SJCRH30 (cell line): ENCODE measurements around the gene EOLA2. TPM values are rescaled to one million over a fixed set of nuclear protein-coding genes. Genes with fewer than 3 reads are reported as not detected.
A peak's percentile ranks its signal among the peaks of the same experiment; 100 is the strongest.
"Not testable (repeated sequence)": the region's sequence is repeated elsewhere in the genome, so short reads cannot be mapped to it uniquely, and the experiment has no call there.

Experiments
- DNase-seq, 2 experiments: peaks; one replicate each; pipeline ENCODE4 v3.0.0-alpha.2; 2015 to 2020
- H3K27ac ChIP-seq: fragments of 250-450 bp; sonication (Bioruptor Pico); 2 replicates; pipeline ENCODE4 v1.5.1; 2020; ENCODE audit warnings: mild to moderate bottlenecking, moderate library complexity
- H3K27me3 ChIP-seq: fragments of 250-450 bp; sonication (Bioruptor Pico); 2 replicates; pipeline ENCODE4 v1.5.1; 2020; ENCODE audit warnings: mild to moderate bottlenecking, moderate library complexity
- H3K36me3 ChIP-seq: fragments of 250-450 bp; sonication (Bioruptor Pico); 2 replicates; pipeline ENCODE4 v1.5.1; 2020; ENCODE audit warnings: mild to moderate bottlenecking, moderate library complexity
- H3K4me1 ChIP-seq: fragments of 250-450 bp; sonication (Bioruptor Pico); 2 replicates; pipeline ENCODE4 v1.5.1; 2020; ENCODE audit warnings: mild to moderate bottlenecking, moderate library complexity
- H3K4me3 ChIP-seq: fragments of 250-450 bp; sonication (Bioruptor Pico); 2 replicates; pipeline ENCODE4 v1.5.1; 2020; ENCODE audit warnings: mild to moderate bottlenecking, moderate library complexity
- H3K9me3 ChIP-seq: fragments of 250-450 bp; sonication (Bioruptor Pico); replicated peaks from 2 replicates; pipeline ENCODE4 v1.5.1; 2020; ENCODE audit warnings: mild to moderate bottlenecking, moderate library complexity
- total RNA-seq: library from RNA; depleted of rRNA; stranded (reverse); fragments of >200 nt; shearing (Covaris generic); gene quantifications from 2 replicates; pipeline ENCODE4 v1.2.3, GENCODE V29; 2014; rRNA removed

EOLA2 gene
- 19.3 and 27.0 TPM in 2 replicates for total RNA-seq

- Histone ChIP-seq H3K27ac (peak within 1 kb of the TSS; percentile 63), H3K4me1 (no peaks in the 10 kb centered on the region), H3K9me3 (no peaks in the 10 kb centered on the region), H3K4me3 (peak within 1 kb of the TSS; percentile 76), H3K27me3 (no peaks in the 10 kb centered on the region), H3K36me3 (no peaks in the 10 kb centered on the region)
- peak; percentile 95 to 96 for DNase-seq
Measured at GRCh38 chrX:149938427-149938880, at the start of gene EOLA2. Gene EOLA2, minus strand, starts transcription at chrX:149938491. Its CDS starts 4,617 bp downstream, at chrX:149933874.

GRCh38 chrX:149987613-149988012, 49.3 kb upstream of the EOLA2 start:
- no peaks in the 10 kb centered on the region for H3K27me3 ChIP-seq
- no peaks in the 10 kb centered on the region for H3K9me3 ChIP-seq
- H3K36me3 ChIP-seq, result no peaks in the 10 kb centered on the region
- no peak overlapping the region for H3K27ac ChIP-seq
- H3K4me3 ChIP-seq, result no peak overlapping the region
- no peak for DNase-seq
- no peaks in the 10 kb centered on the region for H3K4me1 ChIP-seq

- H3K36me3 ChIP-seq, result no peaks in the 10 kb centered on the region
- DNase-seq, result no peak
Measured at GRCh38 chrX:149984411-149984810, 46.1 kb upstream of the EOLA2 start.

GRCh38 chrX:149982310-149982709, 44.0 kb upstream of the EOLA2 start:
- Histone ChIP-seq H3K4me3 (no peak overlapping the region), H3K36me3 (no peaks in the 10 kb centered on the region), H3K27me3 (no peaks in the 10 kb centered on the region), H3K27ac (no peak overlapping the region), H3K4me1 (no peaks in the 10 kb centered on the region), H3K9me3 (no peaks in the 10 kb centered on the region)
- no peak for DNase-seq

More at GRCh38 chrX:149984411-149984810, 46.1 kb upstream of the EOLA2 start:
- Histone ChIP-seq H3K27me3 (no peaks in the 10 kb centered on the region), H3K4me1 (no peaks in the 10 kb centered on the region), H3K27ac (no peak overlapping the region), H3K9me3 (no peaks in the 10 kb centered on the region), H3K4me3 (no peak overlapping the region)

GRCh38 chrX:149979126-149979644, 40.9 kb upstream of the EOLA2 start:
- Histone ChIP-seq H3K27me3 (no peaks in the 10 kb centered on the region), H3K4me3 (no peak overlapping the region), H3K36me3 (no peaks in the 10 kb centered on the region), H3K9me3 (no peaks in the 10 kb centered on the region), H3K4me1 (no peaks in the 10 kb centered on the region), H3K27ac (no peak overlapping the region)
- no peak for DNase-seq

GRCh38 chrX:149962859-149963757, 24.8 kb upstream of the EOLA2 start:
- H3K4me1 ChIP-seq, result peaks cover 4% of the 10 kb centered on the region; the same call in 1 of the 2 replicates
- no peak overlapping the region for H3K27ac ChIP-seq
- DNase-seq, result peak; percentile 59 to 78
- H3K27me3 ChIP-seq, result no peaks in the 10 kb centered on the region
- H3K4me3 ChIP-seq, result no peak overlapping the region
- H3K36me3 ChIP-seq, result no peaks in the 10 kb centered on the region
- H3K9me3 ChIP-seq, result no peaks in the 10 kb centered on the region

- no peak for DNase-seq
Measured at GRCh38 chrX:149962010-149962409, 23.7 kb upstream of the EOLA2 start.

GRCh38 chrX:149961572-149961971, 23.3 kb upstream of the EOLA2 start:
- Histone ChIP-seq H3K36me3 (no peaks in the 10 kb centered on the region), H3K27ac (no peak overlapping the region), H3K9me3 (no peaks in the 10 kb centered on the region), H3K4me1 (peaks cover 4% of the 10 kb centered on the region; the same call in 1 of the 2 replicates), H3K27me3 (no peaks in the 10 kb centered on the region), H3K4me3 (no peak overlapping the region)
- DNase-seq, result no peak

More at GRCh38 chrX:149962010-149962409, 23.7 kb upstream of the EOLA2 start:
- H3K27ac ChIP-seq, result no peak overlapping the region
- no peaks in the 10 kb centered on the region for H3K36me3 ChIP-seq
- no peak overlapping the region for H3K4me3 ChIP-seq
- peaks cover 4% of the 10 kb centered on the region; the same call in 1 of the 2 replicates for H3K4me1 ChIP-seq
- H3K9me3 ChIP-seq, result no peaks in the 10 kb centered on the region
- no peaks in the 10 kb centered on the region for H3K27me3 ChIP-seq

- Histone ChIP-seq H3K4me3 (no peak overlapping the region), H3K4me1 (no peaks in the 10 kb centered on the region), H3K27me3 (no peaks in the 10 kb centered on the region), H3K9me3 (no peaks in the 10 kb centered on the region), H3K36me3 (no peaks in the 10 kb centered on the region), H3K27ac (no peak overlapping the region)
- peak; percentile 48 to 72 for DNase-seq
Measured at GRCh38 chrX:149950681-149951080, 12.4 kb upstream of the EOLA2 start.

GRCh38 chrX:149949743-149950436, 11.6 kb upstream of the EOLA2 start:
- H3K27ac ChIP-seq, result no peak overlapping the region

GRCh38 chrX:149948016-149948415, 9.7 kb upstream of the EOLA2 start:
- H3K9me3 ChIP-seq, result no peaks in the 10 kb centered on the region
- no peaks in the 10 kb centered on the region for H3K36me3 ChIP-seq
- no peaks in the 10 kb centered on the region for H3K27me3 ChIP-seq
- H3K4me3 ChIP-seq, result no peak overlapping the region
- no peak for DNase-seq
- no peaks in the 10 kb centered on the region for H3K4me1 ChIP-seq
- no peak overlapping the region for H3K27ac ChIP-seq

More at GRCh38 chrX:149949743-149950436, 11.6 kb upstream of the EOLA2 start:
- Histone ChIP-seq H3K4me1 (no peaks in the 10 kb centered on the region), H3K4me3 (no peak overlapping the region), H3K9me3 (no peaks in the 10 kb centered on the region), H3K27me3 (no peaks in the 10 kb centered on the region), H3K36me3 (no peaks in the 10 kb centered on the region)
- no peak for DNase-seq

GRCh38 chrX:149946932-149947331, 8.6 kb upstream of the EOLA2 start:
- H3K27ac ChIP-seq, H3K4me3 ChIP-seq, DNase-seq, H3K4me1 ChIP-seq, H3K9me3 ChIP-seq, H3K36me3 ChIP-seq, H3K27me3 ChIP-seq: not testable (repeated sequence)

GRCh38 chrX:149945820-149946219, 7.5 kb upstream of the EOLA2 start:
- H3K4me3 ChIP-seq, H3K36me3 ChIP-seq, DNase-seq, H3K4me1 ChIP-seq, H3K27me3 ChIP-seq, H3K27ac ChIP-seq, H3K9me3 ChIP-seq: not testable (repeated sequence)

GRCh38 chrX:149945087-149945670, 6.9 kb upstream of the EOLA2 start:
- H3K36me3 ChIP-seq, H3K4me3 ChIP-seq: not testable (repeated sequence)

GRCh38 chrX:149940674-149941024, 2.4 kb upstream of the EOLA2 start:
- peak overlapping the region; percentile 38; the same call in 1 of the 2 replicates for H3K4me3 ChIP-seq
- H3K36me3 ChIP-seq, H3K9me3 ChIP-seq, DNase-seq, H3K27ac ChIP-seq, H3K4me1 ChIP-seq, H3K27me3 ChIP-seq: not testable (repeated sequence)

More at GRCh38 chrX:149945087-149945670, 6.9 kb upstream of the EOLA2 start:
- H3K9me3 ChIP-seq, H3K27ac ChIP-seq, H3K27me3 ChIP-seq, DNase-seq, H3K4me1 ChIP-seq: not testable (repeated sequence)
